Measurements from ENCODE around the gene OPN1MW3.
"Not testable (repeated sequence)": the region's sequence is repeated elsewhere in the genome, so short reads cannot be mapped to it uniquely, and the experiment has no call there.

OPN1MW3 gene

GRCh38 chrX:154257282-154257681, at the start of gene OPN1MW3:
Gene OPN1MW3 (plus strand): TSS chrX:154257582. CDS start chrX:154257620, 38 bp downstream.
- DNase-seq, result not testable (repeated sequence)

GRCh38 chrX:154209670-154210418, 47.5 kb upstream of the OPN1MW3 start:
- DNase-seq, result not testable (repeated sequence)

GRCh38 chrX:154211057-154211456, 46.3 kb upstream of the OPN1MW3 start:
- not testable (repeated sequence) for DNase-seq

GRCh38 chrX:154211499-154211898, 45.9 kb upstream of the OPN1MW3 start:
- not testable (repeated sequence) for DNase-seq

- not testable (repeated sequence) for DNase-seq
These were observed 37.9 kb upstream of the OPN1MW3 start, which contains the start of gene OPN1MW2 for GRCh38 chrX:154219456-154219855. Gene OPN1MW2 (plus strand): TSS chrX:154219756. CDS start chrX:154219816, 60 bp downstream.

GRCh38 chrX:154225292-154225691, 32.1 kb upstream of the OPN1MW3 start:
- DNase-seq, result not testable (repeated sequence)

- not testable (repeated sequence) for DNase-seq
These were observed 30.7 kb upstream of the OPN1MW3 start for GRCh38 chrX:154226706-154227105.

- not testable (repeated sequence) for DNase-seq
These were observed 25.9 kb upstream of the OPN1MW3 start for GRCh38 chrX:154231443-154231842.

- not testable (repeated sequence) for DNase-seq
These were observed 23.8 kb upstream of the OPN1MW3 start for GRCh38 chrX:154233620-154234019.

- not testable (repeated sequence) for DNase-seq
These were observed 18.3 kb upstream of the OPN1MW3 start for GRCh38 chrX:154238939-154239559.

- DNase-seq, result not testable (repeated sequence)
These were observed 17.3 kb upstream of the OPN1MW3 start for GRCh38 chrX:154239982-154240503.

GRCh38 chrX:154247377-154248045, 9.9 kb upstream of the OPN1MW3 start:
- not testable (repeated sequence) for DNase-seq

- not testable (repeated sequence) for DNase-seq
These were observed 9.3 kb upstream of the OPN1MW3 start for GRCh38 chrX:154248076-154248475.

- not testable (repeated sequence) for DNase-seq
These were observed 1.3 kb downstream of the OPN1MW3 start for GRCh38 chrX:154258711-154259110.

- DNase-seq, result not testable (repeated sequence)
These were observed 5.7 kb downstream of the OPN1MW3 start for GRCh38 chrX:154263072-154263471.

GRCh38 chrX:154269245-154269644, 11.9 kb downstream of the OPN1MW3 start:
- not testable (repeated sequence) for DNase-seq

- DNase-seq, result not testable (repeated sequence)
These were observed 27.3 kb downstream of the OPN1MW3 start for GRCh38 chrX:154284489-154285338.

GRCh38 chrX:154286406-154286805, 29.0 kb downstream of the OPN1MW3 start:
- not testable (repeated sequence) for DNase-seq

- no peak for DNase-seq
These were observed 37.6 kb downstream of the OPN1MW3 start, which contains the start of gene TEX28 for GRCh38 chrX:154294791-154295574. Gene TEX28 (minus strand): TSS chrX:154295124. CDS start chrX:154292117, 3,007 bp downstream.

GRCh38 chrX:154295664-154296310, 38.4 kb downstream of the OPN1MW3 start, which contains the start of gene TKTL1:
Gene TKTL1 (plus strand): TSS chrX:154295795. CDS start chrX:154295860, 65 bp downstream.
- no peak for DNase-seq

Data from activated CD4-positive, alpha-beta T cell treated with anti-CD3 and anti-CD28 coated beads, Interleukin-2, Interleukin-6, amounts not matched to agents 100 ng/mL and 50 ng/mL, durations not matched to agents 16 hours and 8 hours (primary cell).